Psoas muscle (tissue), 8 donors: ENCODE measurements around the gene CCNK. TPM values are rescaled to one million over a fixed set of nuclear protein-coding genes. Genes with fewer than 3 reads are reported as not detected.

ENCODE experiments used
- ATAC-seq, 4 donors: fragments of 200-7000 bp; cut with Tn5 transposase; one replicate each; pipeline ENCODE4 v1.9.1; 2020; ENCODE audit warnings: moderate library complexity in 3 of 4, mild to moderate bottlenecking in 2 of 4
- DNase-seq, 2 donors: peaks; one replicate each; pipeline ENCODE4 v3.0.0-alpha.2; 2020
- H3K27ac ChIP-seq: fragments of 200-600 bp; one replicate; pipeline ENCODE4 v1.8.0; 2022
- H3K27me3 ChIP-seq, 3 donors: fragments of 200-600 bp in 1 of 3; one replicate each; pipeline versions ENCODE4 v1.6.1 to v1.8.0; 2013 to 2022; ENCODE audit warnings: low read length in 2 of 3, mild to moderate bottlenecking in 2 of 3, moderate library complexity in 1 of 3; ENCODE audit not compliant: insufficient read depth in 3 of 3
- H3K36me3 ChIP-seq, 2 donors: fragments of 200-600 bp in 1 of 2; one replicate each; pipeline versions ENCODE4 v1.6.1 to v1.8.0; 2013 to 2022; ENCODE audit warnings: low read depth in 1 of 2, mild to moderate bottlenecking in 1 of 2, moderate library complexity in 1 of 2; ENCODE audit not compliant: insufficient read depth in 1 of 2
- H3K4me1 ChIP-seq: fragments of 200-600 bp; one replicate; pipeline ENCODE4 v1.8.0; 2022
- H3K4me3 ChIP-seq: fragments of 200-600 bp; one replicate; pipeline ENCODE4 v1.8.0; 2022; ENCODE audit warnings: mild to moderate bottlenecking
- H3K9me3 ChIP-seq: fragments of 200-600 bp; one replicate; pipeline ENCODE4 v1.8.0; 2022
- WGBS, 3 donors: extraction: QIAGEN DNeasy Blood & Tissue Kit; methylation state at CpG; one replicate each; pipeline versions ENCODE4 v1.1.6 to v1.1.7; 2013; 5-methylcytosine and 5-hydroxymethylcytosine counted together
- intact Hi-C, 2 donors: fragments of 100-400 bp; cut with DNase I; formaldehyde crosslinking; loops; one replicate each; pipeline versions ENCODE4 v1.11.0 to v1.14.2; 2022
- polyA plus RNA-seq, 3 donors: library from polyadenylated mRNA; stranded (reverse); fragments of 200-250 nt; gene quantifications; one replicate each; pipeline ENCODE4 v1.2.3, GENCODE V29; 2013
- total RNA-seq, 4 donors: library from RNA; stranded (reverse); fragmentation: NEBNext Ultra II Directional in 2 of 4; extraction: Animal tissue kit (Norgen Biotek cat#: 25700) in 2 of 4; gene quantifications; one replicate each; pipeline versions ENCODE4 v1.2.1 to v1.2.4, GENCODE V29; 2021 to 2023
- TF ChIP-seq, protein P1 (sequence below): fragments of 200-600 bp; IDR thresholded peaks from one replicate; pipeline ENCODE4 v1.8.0; 2022; ENCODE audit warnings: antibody characterized with exemption
- donor health status: healthy with polysubstance abuse.
- donor health status: DM: no; HTN: no; CAD: no; lungs with moderate emphysema.
- donor health status: Bipolar disorder and iron deficiency.
- donor health status: healthy.
- donor health status: DM: yes; HTN: yes; CAD: no.
- donor health status: DM: no; HTN: no; CAD: no.
- donor health status: DM: no; HTN: no; CAD: no.
- donor health status: DM: yes; HTN: yes; CAD: no.

The CCNK gene
- total and polyA plus RNA-seq, 7 donors: 17.6 to 53.2 (median 39.8) TPM

DNA sequence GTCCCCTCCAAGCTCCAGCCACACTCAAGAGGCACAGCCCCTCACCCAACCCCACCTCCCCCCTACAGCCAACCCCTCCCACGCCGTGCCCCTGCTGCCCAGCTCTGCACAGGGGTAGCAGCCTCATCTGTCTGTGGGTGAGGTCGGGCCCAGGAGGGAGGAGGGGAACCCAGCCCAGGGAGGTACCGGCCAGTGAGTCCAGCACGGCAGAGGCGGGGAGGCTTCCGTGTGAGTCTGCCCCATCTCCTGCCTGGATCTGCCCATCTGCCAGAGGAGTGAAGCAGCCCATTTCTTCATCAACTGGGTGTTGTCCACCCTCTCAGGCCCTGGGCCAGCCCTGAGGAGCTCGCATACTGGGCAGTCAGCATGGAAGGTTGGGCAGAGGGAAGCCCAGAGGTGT is 54.2 kb downstream of the CCNK start:
- peak in 1 of 4 donors; percentile 13 for ATAC-seq
- 64 to 83% (median 74%) methylated on average over 6 to 8 of the region's 8 CpGs for WGBS, 3 donors
- Histone ChIP-seq H3K36me3 (no peaks in the 10 kb centered on the region), H3K4me3 (no peak overlapping the region), H3K4me1 (peaks cover 8% of the 10 kb centered on the region), H3K9me3 (no peaks in the 10 kb centered on the region), H3K27ac (no peak overlapping the region), H3K27me3 (no peaks in the 10 kb centered on the region)
- no peak for DNase-seq
- intact Hi-C loops: no loop called here
- TF ChIP-seq, protein P1, sequence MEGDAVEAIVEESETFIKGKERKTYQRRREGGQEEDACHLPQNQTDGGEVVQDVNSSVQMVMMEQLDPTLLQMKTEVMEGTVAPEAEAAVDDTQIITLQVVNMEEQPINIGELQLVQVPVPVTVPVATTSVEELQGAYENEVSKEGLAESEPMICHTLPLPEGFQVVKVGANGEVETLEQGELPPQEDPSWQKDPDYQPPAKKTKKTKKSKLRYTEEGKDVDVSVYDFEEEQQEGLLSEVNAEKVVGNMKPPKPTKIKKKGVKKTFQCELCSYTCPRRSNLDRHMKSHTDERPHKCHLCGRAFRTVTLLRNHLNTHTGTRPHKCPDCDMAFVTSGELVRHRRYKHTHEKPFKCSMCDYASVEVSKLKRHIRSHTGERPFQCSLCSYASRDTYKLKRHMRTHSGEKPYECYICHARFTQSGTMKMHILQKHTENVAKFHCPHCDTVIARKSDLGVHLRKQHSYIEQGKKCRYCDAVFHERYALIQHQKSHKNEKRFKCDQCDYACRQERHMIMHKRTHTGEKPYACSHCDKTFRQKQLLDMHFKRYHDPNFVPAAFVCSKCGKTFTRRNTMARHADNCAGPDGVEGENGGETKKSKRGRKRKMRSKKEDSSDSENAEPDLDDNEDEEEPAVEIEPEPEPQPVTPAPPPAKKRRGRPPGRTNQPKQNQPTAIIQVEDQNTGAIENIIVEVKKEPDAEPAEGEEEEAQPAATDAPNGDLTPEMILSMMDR: no peak

DNA sequence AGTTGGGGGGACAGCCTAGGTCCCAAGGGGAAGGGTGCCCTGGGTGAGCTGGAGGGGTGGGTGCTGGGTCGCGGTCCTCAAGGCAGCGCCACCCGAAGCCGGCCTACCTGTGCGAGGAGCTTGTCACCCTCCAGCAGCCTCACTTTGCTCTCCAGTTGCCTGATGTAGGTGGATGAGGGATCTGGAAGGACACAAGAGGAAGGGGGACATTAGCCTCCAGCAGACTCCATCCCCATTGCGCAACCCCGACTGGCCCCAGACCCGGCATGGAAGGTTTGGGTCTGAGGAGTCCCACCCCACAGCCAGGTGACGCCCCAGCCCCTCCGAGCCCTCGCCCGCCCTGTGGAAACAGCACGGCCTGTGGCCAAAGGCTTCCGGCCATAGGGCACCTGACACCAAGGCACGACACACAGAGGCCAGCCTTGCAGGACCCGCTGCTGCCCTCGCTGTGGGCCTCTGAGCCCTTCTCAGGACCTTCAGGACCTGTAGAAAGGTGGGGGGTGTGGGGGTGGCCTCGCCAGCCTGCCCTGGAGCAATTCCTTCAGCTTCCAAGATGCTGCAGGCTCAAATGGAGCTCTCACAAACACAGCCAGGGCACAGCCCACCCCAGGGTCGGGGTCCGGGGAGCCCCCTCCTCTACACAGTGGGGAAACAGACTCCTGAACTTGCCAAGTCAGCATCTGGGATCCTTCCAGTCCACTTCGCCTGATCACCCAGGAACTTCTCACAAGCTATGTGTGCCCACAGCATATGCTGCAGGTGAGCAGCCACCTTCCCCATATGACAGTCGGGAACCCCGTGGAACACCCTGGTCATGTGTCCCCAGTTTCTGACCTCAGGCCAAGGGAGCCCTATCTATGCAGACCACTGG is 54.9 kb downstream of the CCNK start:
- Histone ChIP-seq H3K27ac (no peak overlapping the region), H3K27me3 (no peaks in the 10 kb centered on the region), H3K9me3 (no peaks in the 10 kb centered on the region), H3K36me3 (no peaks in the 10 kb centered on the region), H3K4me3 (no peak overlapping the region), H3K4me1 (peaks cover 8% of the 10 kb centered on the region)
- 94 to 95% (median 95%) methylated on average over 24 of the region's 24 CpGs for WGBS, 3 donors
- DNase-seq (no peak), ATAC-seq (no peak)
- intact Hi-C loops: no loop called here
- TF ChIP-seq, protein P1: no peak

DNA sequence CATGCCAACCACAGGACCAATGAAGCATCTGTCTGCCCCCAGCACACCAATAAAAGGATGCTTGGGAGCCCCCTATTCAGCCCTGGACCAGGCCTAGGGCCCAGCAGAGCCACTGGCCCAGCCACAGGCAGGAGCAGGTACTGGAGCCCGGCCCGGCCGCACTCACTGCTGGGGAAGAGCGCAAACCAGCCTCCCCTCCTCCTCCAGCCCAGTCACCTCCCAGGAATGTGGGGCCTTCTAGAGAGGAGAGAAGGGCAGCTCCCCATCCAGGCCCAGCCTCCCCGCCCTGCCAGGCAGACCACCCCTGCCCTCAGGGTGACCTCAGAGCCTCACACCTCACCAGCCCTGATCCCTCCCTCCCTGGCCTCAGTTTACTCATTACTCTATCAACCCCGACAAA is 56.2 kb downstream of the CCNK start:
- TF ChIP-seq, protein P1: no peak
- H3K4me3 ChIP-seq: no peak overlapping the region
- intact Hi-C loops: no loop called here
- no peak overlapping the region for H3K27ac ChIP-seq
- ATAC-seq: no peak
- H3K4me1 ChIP-seq: peaks cover 16% of the 10 kb centered on the region
- no peaks in the 10 kb centered on the region for H3K36me3 ChIP-seq
- H3K9me3 ChIP-seq: no peaks in the 10 kb centered on the region
- H3K27me3 ChIP-seq: no peaks in the 10 kb centered on the region
- 88 to 95% (median 95%) methylated on average over 5 to 6 of the region's 6 CpGs for WGBS, 3 donors
- DNase-seq: no peak

GRCh38 chr14:99538275-99538674 is 57.1 kb downstream of the CCNK start:
- no peak for ATAC-seq
- Histone ChIP-seq H3K9me3 (no peaks in the 10 kb centered on the region), H3K27ac (no peak overlapping the region), H3K27me3 (no peaks in the 10 kb centered on the region), H3K4me1 (peaks cover 16% of the 10 kb centered on the region), H3K4me3 (no peak overlapping the region), H3K36me3 (no peaks in the 10 kb centered on the region)
- intact Hi-C loops: no loop called here
- DNase-seq: no peak
- WGBS, 3 donors: 61 to 66% (median 63%) methylated on average over 9 of the region's 9 CpGs
- TF ChIP-seq, protein P1: no peak

- TF ChIP-seq, protein P1: no peak
- Histone ChIP-seq H3K27me3 (no peaks in the 10 kb centered on the region), H3K36me3 (no peaks in the 10 kb centered on the region), H3K9me3 (no peaks in the 10 kb centered on the region), H3K4me3 (no peak overlapping the region), H3K4me1 (peaks cover 16% of the 10 kb centered on the region), H3K27ac (no peak overlapping the region)
- intact Hi-C loops: no loop called here
- DNase-seq (no peak), ATAC-seq (no peak)
- 45 to 63% (median 51%) methylated on average over 5 of the region's 5 CpGs for WGBS, 3 donors
Observed at GRCh38 chr14:99538733-99539132, 57.5 kb downstream of the CCNK start.
